ENCODE results near the gene TMEM250. TPM values are rescaled to one million over a fixed set of nuclear protein-coding genes. Genes with fewer than 3 reads are reported as not detected.

TMEM250 gene
- total RNA-seq, 1 experiment from 2014 or later = 48.4 TPM

DNA sequence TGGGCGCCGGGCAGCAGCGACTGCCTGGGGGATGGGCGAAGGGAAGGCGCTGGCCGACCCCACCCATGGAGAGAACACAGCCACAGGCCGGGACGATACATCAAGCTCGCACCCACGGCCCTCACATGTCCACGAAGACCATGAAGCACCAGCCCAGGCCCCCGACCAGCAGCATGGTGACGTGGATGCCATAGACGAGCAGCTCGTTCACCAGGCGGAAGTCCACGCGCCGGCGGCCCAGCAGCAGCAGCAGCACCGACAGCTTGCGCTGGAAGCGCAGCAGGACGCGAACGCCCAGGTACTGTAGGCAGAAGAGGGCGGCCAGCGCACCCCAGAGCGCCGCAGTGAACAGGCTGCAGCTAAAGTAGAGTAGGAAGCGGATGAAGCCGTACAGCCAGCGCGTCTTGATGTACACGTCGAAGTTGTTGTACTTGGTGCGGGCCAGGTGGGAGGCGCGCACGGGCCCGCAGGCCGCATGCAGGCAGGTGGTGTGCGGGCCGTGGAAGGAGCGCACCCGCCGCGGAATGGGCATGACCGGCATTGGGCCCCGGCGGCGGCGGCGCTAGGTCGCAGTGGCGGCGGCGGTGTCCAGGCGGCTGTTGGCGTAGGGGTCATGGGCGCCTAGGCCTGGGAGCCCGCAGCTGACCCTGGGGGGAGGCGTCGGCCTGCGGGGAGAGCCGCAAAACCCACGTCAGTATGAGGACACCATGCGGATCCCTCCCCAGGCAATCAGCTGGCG lies 2.1 kb downstream of the TMEM250 start:
- ChIA-PET CTCF (no interaction called here), POLR2A (ENCODE audit: low non-redundant PET) (no interaction called here)
- peak overlapping the region; percentile 99 for H3K27ac ChIP-seq (ENCODE audit: low read depth, low read length, poor library complexity, severe bottlenecking)
- H3K4me1 ChIP-seq (ENCODE audit: insufficient read depth, low read length, poor library complexity, severe bottlenecking) = peaks cover 21% of the 10 kb centered on the region
- intact Hi-C loops (cut with micrococcal nuclease; ENCODE audit: unreplicated experiment) = no loop called here
- H3K4me3 ChIP-seq (ENCODE audit: low read depth, low read length, poor library complexity, severe bottlenecking) = no peak overlapping the region
- TF ChIP-seq EZH2 (IDR thresholded peaks at IDR 0.05; ENCODE audit: borderline replicate concordance, low read depth, low read length, poor library complexity, severe bottlenecking) = no peak
- TF ChIP-seq, protein P1, sequence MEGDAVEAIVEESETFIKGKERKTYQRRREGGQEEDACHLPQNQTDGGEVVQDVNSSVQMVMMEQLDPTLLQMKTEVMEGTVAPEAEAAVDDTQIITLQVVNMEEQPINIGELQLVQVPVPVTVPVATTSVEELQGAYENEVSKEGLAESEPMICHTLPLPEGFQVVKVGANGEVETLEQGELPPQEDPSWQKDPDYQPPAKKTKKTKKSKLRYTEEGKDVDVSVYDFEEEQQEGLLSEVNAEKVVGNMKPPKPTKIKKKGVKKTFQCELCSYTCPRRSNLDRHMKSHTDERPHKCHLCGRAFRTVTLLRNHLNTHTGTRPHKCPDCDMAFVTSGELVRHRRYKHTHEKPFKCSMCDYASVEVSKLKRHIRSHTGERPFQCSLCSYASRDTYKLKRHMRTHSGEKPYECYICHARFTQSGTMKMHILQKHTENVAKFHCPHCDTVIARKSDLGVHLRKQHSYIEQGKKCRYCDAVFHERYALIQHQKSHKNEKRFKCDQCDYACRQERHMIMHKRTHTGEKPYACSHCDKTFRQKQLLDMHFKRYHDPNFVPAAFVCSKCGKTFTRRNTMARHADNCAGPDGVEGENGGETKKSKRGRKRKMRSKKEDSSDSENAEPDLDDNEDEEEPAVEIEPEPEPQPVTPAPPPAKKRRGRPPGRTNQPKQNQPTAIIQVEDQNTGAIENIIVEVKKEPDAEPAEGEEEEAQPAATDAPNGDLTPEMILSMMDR (conservative IDR thresholded peaks at IDR 0.05; ENCODE audit: low read depth, low read length) = no peak
- no TSS peak for BruUV-seq (replicated peaks)
- DNase-seq (ENCODE audit: low spot score) = no peak
- H3K27me3 ChIP-seq (replicated peaks; ENCODE audit: insufficient read depth, low read depth, low read length, poor library complexity) = no peaks in the 10 kb centered on the region
- H3K9me3 ChIP-seq (ENCODE audit: low read depth, low read length, poor library complexity, severe bottlenecking) = no peaks in the 10 kb centered on the region
- peaks cover 26% of the 10 kb centered on the region for H3K36me3 ChIP-seq (ENCODE audit: insufficient read depth, low read length, poor library complexity, severe bottlenecking)

DNA sequence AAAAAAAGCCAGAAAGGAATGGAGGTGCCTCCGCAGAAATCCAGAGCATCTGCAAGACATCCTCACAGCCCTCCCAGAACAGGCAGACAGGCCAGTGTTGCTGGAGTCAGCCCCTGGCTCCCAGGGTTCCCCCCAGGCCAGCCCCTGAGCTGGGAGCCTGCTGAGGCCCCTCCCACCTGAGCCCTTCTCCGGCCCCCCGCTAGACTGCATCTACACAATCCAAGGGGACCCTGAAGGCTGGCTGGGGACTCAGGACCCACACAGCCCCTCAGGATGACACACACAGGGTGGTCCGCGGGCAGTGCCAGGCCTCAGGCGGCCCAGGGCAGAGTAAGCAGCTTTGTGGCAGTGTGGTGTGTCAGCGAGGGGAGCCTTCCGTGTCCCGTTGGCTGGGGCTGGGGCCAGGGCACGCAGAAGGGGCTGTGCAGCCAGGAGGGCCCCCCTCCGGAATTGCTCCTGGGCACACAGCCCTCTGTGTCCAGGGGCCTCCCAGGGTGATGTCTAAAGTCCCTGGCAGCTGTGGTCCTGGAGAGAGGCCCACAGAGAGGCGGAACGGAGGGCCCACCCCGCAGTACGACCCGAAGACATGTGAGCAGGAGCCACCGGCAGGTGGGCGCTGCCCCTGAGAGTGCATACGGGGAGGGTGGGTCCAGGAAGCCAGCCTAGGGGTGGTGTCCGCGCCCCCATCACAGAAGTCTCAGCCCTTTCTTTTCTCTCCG lies 2.9 kb downstream of the TMEM250 start:
- Histone ChIP-seq H3K27ac (ENCODE audit: low read depth, low read length, poor library complexity, severe bottlenecking) (peak overlapping the region; percentile 37), H3K9me3 (ENCODE audit: low read depth, low read length, poor library complexity, severe bottlenecking) (no peaks in the 10 kb centered on the region), H3K4me1 (ENCODE audit: insufficient read depth, low read length, poor library complexity, severe bottlenecking) (peaks cover 29% of the 10 kb centered on the region), H3K27me3 (replicated peaks; ENCODE audit: insufficient read depth, low read depth, low read length, poor library complexity) (no peaks in the 10 kb centered on the region), H3K36me3 (ENCODE audit: insufficient read depth, low read length, poor library complexity, severe bottlenecking) (peaks cover 26% of the 10 kb centered on the region), H3K4me3 (ENCODE audit: low read depth, low read length, poor library complexity, severe bottlenecking) (no peak overlapping the region)
- no peak for DNase-seq (ENCODE audit: low spot score)
- ChIA-PET CTCF (no interaction called here), POLR2A (ENCODE audit: low non-redundant PET) (no interaction called here)
- no TSS peak for BruUV-seq (replicated peaks)
- TF ChIP-seq EZH2 (IDR thresholded peaks at IDR 0.05; ENCODE audit: borderline replicate concordance, low read depth, low read length, poor library complexity, severe bottlenecking) = no peak
- intact Hi-C loops (cut with micrococcal nuclease; ENCODE audit: unreplicated experiment) = no loop called here

DNA sequence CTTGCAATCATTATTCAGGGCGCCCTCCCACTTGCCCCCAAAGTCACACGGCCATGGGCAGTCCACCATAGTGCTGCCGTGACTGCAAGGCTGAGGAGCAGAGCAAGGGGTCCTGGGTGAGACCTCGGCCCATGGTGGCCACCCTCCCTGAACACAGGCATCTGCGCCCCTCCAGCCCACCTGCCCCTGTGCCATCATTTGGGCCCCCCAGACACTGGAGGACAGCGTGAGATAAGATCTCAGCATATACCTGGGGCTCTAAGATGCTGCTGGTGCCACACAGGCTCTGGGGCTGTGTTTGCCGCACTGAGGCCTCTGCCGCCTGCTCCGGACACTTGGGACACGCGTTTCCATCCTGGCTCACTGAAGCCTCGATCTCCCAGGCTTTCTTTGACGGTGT lies 3.5 kb downstream of the TMEM250 start:
- Histone ChIP-seq H3K27ac (ENCODE audit: low read depth, low read length, poor library complexity, severe bottlenecking) (peak overlapping the region; percentile 30), H3K4me3 (ENCODE audit: low read depth, low read length, poor library complexity, severe bottlenecking) (no peak overlapping the region), H3K27me3 (replicated peaks; ENCODE audit: insufficient read depth, low read depth, low read length, poor library complexity) (no peaks in the 10 kb centered on the region), H3K36me3 (ENCODE audit: insufficient read depth, low read length, poor library complexity, severe bottlenecking) (peaks cover 26% of the 10 kb centered on the region), H3K4me1 (ENCODE audit: insufficient read depth, low read length, poor library complexity, severe bottlenecking) (peaks cover 33% of the 10 kb centered on the region), H3K9me3 (ENCODE audit: low read depth, low read length, poor library complexity, severe bottlenecking) (no peaks in the 10 kb centered on the region)
- ChIA-PET POLR2A (ENCODE audit: low non-redundant PET) (no interaction called here), CTCF (no interaction called here)
- no peak for DNase-seq (ENCODE audit: low spot score)
- no TSS peak for BruUV-seq (replicated peaks)
- no peak for TF ChIP-seq EZH2 (IDR thresholded peaks at IDR 0.05; ENCODE audit: borderline replicate concordance, low read depth, low read length, poor library complexity, severe bottlenecking)
- TF ChIP-seq, protein P1 (conservative IDR thresholded peaks at IDR 0.05; ENCODE audit: low read depth, low read length) = no peak
- intact Hi-C loops (cut with micrococcal nuclease; ENCODE audit: unreplicated experiment) = no loop called here
